CD4-positive, alpha-beta T cell treated with Interleukin-4 for 1 hour (primary cell): Measurements from ENCODE around the gene REEP3.
"Not testable (repeated sequence)": the region's sequence is repeated elsewhere in the genome, so short reads cannot be mapped to it uniquely, and the experiment has no call there.

Source experiments
- DNase-seq, 2 donors: peaks; one replicate each; pipeline ENCODE4 v3.0.0-alpha.2; 2020 to 2022

Gene REEP3, protein sequence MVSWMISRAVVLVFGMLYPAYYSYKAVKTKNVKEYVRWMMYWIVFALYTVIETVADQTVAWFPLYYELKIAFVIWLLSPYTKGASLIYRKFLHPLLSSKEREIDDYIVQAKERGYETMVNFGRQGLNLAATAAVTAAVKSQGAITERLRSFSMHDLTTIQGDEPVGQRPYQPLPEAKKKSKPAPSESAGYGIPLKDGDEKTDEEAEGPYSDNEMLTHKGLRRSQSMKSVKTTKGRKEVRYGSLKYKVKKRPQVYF

DNA sequence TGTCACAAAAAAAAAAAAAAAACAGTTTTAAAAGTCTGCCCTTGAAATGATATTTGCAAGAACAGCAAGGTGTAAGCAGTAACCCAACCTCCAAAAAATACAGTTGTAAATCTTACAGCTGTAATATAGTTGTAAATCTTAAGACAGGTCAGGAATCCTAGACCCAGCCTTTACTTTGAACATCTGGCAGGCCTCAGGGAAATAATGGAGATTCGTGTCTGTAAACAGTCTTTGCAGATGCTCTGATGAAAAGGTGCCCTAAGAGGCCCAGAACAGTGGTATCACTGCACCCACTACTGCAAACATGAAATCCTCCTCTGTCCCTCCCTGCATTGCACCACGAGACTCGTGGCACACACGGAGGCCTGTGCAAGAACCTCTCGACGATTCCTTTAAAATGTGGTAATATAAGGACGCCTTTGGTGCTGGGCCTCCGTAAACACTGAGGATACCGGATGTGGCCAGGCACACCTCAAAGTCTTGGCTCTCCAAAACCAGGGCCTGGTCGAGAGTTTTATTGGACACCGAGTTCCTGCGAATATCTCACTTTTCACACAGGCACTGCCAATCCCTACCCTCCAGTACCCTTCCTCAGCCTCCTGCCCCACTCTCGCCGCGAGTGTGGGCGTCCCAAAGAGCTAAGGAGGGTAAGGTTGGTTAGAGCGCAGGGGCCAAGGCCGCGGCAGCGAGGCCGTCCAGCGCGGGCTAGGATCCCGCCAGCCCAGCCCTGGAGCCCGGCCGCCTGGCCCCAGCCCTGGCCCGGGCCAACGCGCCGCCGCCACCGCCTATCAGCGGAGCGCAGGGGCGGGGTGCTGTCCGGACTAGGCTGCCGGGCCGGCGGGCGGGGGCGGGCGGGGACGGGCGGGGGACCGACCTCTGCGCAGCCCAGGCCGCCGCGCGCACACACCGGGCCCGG lies at the start of gene REEP3:
Gene REEP3 (plus strand): TSS at position 902 of the 916 bp plus-strand sequence. CDS start 145 bp downstream, outside the sequence.
- DNase-seq, result peak; percentile 13 to 53

DNA sequence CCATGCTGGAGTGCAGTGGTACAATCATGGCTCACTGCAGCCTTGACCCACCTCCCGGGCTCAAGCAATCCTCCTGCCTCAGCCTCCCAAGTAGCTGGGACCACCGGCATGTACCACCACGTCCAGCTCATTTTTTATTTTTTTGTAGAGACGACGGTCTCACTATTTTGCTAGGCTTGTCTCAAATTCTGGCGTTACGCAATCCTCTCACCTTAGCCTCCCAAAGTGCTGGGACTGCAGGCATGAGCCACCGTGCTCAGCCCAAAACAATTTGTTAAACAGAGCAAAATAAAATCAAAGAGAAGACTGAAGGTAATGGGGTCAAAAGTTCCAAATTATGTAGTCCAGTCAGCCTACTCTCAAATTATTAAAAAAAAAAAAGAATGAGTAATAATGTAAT lies 46.7 kb upstream of the REEP3 start:
- DNase-seq, result no peak

DNA sequence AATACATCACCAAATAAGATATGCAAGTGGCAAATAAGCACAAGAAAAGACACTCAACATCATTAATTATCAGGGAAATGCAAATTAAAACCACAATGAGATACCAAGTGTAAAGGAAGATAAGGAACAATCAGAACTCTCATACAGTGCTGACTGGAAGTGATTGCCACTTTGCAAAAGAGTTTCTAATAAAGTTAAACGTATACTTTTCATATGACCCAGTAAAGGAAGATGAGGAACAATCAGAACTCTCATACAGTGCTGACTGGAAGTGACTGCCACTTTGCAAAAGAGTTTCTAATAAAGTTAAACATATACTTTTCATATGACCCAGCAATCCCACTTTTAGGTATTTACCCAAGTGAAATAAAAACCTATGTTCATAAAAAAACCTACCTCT lies 43.3 kb upstream of the REEP3 start:
- no peak for DNase-seq

DNA sequence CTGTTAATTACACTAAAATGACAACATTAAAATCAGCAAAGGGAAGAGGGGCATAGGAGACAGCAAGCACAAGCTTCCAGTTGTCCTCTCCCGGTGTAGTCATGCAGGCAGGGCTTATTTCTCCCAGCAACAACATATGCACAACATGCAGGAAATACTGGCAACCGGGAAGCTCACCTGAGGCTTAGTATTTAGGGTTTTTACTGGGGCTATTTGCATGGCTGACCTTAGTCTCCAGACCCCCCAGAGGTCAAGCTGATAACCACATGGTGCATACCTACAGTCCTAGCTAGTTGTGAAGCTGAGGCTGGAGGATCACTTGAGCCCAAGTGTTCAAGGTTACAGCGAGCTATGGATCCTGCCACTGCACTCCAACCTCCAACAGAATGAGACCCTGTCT lies 42.6 kb upstream of the REEP3 start:
- no peak for DNase-seq

DNA sequence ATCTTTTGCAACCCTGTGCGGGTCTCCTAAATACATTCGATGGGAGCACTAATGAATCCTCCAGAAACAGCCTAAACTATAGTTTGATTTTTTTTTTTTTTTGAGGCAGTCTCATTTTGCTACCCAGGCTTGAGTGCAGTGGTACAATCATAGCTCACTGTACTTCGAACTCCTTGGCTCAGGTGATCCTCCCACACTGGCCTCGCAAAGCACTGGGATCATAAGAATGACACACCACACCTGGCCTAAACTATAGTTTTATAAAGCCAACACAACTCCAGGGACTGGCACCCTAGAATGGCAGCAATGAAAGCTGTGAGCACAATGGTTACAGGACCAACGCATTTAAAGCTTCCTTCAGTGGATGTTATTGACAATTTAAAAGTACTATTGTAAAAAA lies 41.0 kb upstream of the REEP3 start:
- no peak for DNase-seq

DNA sequence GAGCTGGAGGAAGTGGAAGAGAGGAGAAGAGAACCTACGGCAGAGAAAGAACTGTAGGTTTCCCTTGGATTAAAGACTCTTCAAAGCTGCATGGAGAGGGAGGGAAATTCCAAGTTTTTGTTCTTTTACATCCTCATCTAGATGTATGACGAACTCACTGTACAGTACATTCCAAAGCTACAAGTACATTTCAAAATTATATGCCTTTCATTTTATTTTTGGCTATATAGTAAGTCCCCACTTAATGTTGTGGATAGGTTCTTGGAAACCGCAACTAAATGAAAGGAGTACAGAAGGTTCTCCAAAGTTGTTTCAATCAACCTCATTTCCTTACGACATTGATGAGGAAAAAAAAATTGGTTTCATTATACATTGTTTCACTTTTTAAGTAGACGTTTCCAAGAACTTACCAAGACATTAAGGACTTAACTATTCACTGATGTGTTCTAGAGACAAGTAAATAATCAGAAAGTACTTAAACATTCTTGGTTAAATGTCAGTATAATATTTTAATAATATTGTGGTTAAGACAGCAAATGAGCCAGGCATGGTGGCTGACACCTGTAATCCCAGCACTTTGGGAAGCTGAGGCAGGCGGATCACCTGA lies 39.3 kb upstream of the REEP3 start:
- no peak for DNase-seq

DNA sequence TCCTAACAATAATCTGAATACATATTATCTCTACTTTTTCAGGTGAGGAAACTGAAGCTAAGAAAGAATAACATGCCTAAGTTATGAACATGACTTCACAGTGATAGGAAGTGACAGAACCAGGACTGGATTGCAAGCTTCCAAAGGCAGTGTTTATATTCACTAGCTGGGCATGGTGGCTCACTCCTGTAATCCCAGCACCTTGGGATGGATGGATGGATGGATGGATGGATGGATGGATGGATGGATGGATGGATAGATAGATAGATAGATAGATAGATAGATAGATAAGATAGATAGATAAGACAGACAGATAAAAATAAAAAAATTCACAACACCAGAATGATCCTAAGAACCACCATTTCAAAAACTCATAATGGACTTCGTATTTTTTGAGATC lies 37.2 kb upstream of the REEP3 start:
- no peak for DNase-seq

DNA sequence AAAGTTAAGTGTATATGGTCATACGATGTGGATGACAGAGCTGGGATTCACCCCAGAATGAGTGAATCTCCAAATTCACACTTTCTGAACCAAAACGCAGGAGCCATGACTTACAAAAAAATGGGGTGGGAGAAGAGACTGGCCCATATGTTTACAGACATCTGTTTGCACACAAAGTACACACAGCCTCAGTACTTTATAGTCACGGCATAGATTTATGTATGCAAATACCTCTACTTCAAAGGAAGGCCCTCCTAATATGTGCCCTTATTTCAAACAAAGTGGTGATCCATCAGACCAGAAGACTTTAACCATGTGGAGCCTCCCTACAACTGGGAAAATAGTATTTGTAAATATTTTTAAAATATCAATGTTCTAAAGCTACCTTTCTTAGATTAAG lies 33.2 kb upstream of the REEP3 start:
- DNase-seq, result no peak

DNA sequence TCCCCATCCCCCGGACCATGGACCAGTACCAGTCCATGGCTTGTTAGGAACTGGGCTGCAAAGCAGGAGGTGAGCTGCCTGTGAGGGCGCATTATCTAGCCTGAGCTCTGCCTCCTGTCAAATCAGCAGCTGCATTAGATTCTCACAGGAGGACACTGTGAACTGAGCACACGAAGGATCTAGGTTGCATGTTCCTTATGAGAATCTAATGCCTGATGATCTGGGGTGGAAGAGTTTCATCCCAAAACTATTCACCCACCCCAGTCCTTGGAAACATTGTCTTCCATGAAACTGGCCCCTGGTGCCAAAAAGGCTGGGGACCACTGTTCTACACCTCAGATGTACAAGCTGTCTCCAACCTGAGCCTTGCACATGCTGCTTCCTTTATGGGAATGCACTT lies 31.4 kb upstream of the REEP3 start:
- DNase-seq, result no peak

DNA sequence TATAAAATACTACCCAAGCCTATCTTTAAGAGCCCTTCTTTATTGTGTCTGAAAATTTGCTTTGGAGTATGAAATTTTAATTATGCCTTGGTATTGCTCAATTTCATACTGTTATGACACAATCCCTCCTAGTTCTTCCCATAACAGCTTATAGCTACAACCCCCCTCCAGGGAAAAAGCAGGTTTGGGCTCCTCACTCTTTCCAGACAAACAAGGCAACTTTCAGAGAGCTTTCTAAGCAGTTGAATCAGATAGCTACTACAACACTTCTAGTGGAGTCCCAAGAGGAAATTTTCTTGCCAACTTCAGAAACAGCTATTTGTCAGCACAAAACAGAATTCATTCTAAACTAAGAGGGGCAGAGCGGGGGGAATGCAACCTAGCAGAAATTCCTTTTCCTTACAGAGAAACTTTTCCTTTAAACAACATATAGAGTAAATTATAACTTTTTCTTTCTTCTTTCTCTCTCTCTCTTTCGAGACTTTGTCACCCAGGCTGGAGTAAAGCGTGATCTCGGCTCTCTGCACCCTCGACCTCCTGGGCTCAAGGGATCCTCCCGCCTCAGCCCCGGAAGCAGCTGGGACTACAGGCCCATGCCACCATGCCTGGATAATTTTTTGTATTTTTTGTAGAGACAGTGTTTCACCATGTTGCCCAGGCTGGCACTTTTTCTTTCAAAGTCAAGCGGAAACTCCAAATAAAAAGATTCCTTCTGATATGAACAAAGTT lies 29.4 kb upstream of the REEP3 start:
- no peak for DNase-seq

DNA sequence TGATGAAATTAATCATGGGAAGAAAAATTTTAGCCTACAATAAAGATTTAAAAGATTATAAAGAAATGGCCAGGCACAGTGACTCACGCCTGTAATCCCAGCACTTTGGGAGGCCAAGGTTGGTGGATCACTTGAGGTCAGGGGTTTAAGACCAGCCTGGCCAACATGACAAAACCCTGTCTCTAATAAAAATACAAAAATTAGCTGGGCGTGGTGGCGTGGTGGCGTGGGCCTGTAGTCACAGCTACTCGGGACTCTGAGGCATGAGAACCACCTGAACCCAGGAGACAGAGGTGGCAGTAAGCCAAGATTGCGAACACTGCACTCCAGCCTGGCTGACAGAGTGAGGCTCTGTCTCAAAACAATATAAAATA lies 28.9 kb upstream of the REEP3 start:
- DNase-seq, result not testable (repeated sequence)

DNA sequence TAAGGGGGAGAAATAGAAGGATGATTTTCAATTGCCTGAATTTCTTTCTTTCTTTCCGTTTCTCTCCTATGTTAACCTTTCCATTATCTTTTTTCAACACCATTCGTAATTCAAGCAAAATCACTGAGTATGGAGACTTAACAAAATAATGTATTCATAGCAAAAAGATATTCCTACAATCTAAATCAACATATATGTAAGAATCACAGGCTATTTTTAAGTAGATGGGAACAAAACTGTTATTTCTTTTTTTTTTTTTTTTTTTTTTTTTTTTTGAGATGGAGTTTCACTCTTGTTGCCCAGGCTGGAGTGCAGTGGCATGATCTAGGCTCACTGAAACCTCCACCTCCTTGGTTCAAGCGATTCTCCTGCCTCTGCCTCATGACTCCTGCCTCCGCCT lies 28.2 kb upstream of the REEP3 start:
- DNase-seq, result no peak

DNA sequence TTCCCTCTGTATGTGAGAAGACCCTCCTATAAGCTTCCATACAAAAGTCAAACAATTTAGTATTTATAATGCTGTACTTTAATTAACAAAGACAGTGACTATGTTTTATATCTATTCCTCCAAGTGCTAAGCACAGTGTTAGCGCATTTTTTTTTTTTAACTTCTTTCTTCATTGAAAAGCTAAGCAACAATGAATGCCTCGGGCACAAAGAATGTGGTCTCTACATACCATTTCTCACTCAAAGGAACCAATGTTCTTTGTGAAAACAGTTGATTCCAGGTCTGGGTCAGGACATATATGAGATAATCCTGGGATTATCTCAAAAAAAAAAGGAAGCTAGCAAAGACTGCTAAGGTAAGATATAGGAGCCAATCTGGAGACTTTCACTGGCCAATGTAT lies 26.2 kb upstream of the REEP3 start:
- DNase-seq, result no peak

DNA sequence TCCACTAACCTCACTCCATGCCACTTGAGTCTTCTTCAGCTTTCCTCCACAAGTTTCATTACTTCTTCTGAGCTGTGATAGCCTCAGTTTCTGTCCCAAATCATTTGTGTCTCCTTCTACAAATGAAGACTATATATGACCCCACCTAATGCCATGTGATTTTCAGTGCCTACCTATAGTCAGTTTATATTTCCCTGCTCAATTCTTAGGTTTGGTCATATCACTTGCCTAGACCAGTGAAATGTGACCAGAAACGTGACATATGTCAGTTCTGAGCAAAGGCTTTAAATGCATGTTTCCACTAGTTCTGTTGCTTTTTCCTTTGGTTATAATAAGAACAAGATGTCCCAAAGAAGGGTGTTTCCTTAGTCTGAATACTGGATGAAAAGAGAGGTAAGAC lies 24.6 kb upstream of the REEP3 start:
- DNase-seq, result no peak

DNA sequence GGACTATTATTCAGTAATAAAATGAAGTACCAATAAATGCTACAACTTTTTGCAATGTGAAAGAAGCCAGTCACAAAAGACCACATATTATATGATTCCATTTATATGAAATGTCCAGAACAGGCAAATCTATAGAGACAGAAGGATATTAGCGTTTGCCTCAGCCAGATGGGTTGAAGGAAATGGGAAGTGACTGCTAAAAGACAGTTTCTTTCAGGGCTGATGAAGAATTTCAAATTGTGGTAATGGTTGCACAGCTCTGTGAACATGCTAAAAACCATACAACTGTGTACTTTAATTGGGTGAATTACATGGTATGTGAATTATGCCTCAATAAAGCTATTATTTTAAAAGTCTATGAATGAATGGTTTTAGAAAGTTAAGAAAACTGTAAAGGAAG lies 23.9 kb upstream of the REEP3 start:
- no peak for DNase-seq

DNA sequence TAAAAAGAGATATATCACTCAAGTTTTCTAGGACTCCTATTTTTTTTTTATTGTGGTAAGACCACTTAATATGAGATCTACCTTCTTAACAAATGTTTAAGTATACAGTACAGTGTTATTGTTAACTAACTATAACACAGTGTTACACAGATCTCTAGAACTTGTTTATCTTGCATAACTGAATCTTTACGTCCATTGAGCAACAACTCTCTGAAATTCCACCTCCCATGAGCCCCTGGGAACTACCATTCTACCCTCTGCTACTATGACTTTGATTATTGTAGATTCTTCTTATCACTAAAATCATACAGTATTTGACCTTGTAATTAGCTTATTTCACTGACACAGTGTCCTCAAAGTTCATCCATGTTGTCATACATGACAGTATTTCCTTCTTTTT lies 22.5 kb upstream of the REEP3 start:
- DNase-seq, result no peak

DNA sequence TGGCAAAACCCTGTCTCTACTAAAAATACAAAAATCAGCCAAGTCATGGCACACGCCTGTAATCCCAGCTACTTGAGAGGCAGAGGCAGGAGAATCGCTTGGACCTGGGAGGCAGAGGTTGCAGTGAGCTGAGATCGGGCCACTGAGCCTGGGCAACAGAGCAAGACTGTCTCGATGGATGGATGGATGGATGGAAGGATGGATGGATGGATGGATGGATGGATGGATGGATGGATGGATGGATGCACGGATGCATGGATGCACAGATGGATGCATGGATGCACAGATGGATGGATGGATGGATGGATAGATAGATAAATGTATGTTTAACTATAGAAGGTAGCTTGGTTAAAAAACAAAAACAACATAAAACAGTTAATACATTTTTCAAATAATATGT lies 20.6 kb upstream of the REEP3 start:
- not testable (repeated sequence) for DNase-seq

DNA sequence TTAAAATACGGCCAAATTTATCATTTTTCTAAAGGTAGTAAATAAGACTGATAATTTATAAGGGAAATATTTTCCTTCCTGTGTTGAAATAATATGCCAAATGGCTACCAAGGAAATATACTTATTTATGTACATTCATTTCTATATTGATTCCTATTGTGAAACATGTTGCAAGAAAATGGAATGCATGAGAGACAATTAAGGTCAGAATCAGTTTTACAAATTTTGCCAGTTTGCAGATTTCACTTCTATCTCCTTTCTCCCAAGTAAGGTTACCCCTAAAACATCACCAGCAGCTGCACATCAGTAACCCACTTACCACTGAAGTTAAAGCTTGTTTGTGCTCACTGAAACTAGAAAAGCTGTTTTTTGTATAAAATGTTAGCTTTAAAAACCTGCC lies 19.2 kb upstream of the REEP3 start:
- DNase-seq, result no peak

DNA sequence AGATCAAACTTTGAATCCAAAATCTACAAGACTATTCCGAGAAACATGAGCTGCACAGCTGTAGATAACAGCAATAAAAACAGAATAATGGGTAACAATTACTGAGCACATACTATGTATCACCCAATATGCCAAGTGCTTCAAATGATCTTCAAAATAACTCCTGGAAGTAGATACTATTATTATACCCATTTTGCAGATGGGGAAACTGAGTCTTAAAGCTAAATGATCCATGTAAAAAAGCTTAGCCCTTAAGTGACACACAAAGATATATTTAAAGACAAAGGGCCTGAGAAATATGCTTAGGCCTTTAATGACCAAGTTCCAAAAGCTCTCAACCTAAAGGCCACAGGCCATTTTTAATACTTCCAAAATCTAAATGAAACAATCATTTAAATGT lies 18.4 kb upstream of the REEP3 start:
- DNase-seq, result no peak

DNA sequence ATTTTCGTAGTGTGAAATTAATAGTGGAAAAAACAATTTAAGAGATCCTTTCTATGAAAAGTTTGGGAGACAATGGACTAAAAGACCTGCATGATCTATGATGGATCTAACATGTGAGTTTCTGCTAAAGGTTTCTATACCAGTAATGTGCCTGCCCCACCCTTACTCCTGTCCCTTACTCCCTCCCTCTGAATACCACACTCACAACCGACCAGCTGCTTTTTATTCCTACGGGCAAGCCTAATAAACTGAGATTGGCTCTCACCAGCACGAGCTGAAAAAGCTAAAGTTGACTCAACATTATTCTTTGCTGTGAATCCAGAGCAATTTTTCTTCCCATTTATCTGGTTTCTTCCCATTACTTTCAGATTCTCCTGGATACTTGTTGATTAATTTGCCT lies 17.8 kb upstream of the REEP3 start:
- no peak for DNase-seq

DNA sequence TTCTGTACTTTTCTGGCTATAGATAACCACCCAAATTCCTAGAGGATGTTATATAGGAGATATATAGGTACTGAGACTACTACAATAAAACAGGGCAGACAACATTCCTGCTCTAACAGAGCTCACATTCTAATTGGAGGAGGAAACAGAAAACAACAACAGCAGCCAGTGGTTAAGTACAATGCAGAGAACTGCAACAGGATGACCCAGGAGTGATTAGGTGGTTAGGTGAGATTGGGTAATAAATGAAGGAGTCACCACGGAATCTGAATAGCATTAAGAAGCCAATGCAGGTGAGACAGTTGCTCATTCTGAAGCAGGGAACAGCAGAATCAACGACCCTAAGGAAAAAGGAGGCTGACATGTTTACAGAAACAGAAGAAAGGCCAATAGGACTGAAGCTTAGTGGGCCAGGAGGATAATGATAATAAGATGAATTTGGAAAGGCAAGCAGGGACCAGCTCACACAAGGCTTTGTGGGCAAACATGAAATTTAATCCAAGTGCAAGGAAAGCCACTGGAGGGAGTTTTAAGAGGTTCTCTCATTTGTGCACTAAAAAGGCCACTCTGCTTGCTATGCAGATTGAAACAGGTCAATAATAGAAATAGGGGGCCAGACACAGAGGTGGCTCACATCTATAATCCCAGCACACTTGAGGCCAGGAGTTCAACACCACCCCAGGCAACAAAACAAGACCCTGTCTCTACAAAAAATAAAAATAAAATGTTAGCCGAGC lies 16.9 kb upstream of the REEP3 start:
- DNase-seq, result no peak

DNA sequence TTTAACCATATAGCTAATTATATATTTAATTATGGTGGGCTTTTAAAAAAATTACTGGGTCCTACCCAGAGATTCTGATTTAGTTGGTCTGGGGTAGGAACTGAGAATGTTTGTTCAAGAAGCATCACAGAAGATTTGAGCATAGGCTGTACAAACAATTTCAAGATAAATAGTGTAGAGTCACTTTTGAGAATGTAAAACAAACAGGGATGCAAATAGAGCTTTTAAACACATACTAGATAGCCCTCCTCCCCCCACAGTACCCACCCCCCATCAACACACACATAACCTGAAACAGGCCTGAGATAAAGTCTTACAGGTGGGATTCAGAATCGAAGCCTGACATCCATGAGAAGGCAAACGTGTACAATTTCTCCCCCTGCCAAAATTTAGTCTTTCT lies 15.6 kb upstream of the REEP3 start:
- DNase-seq, result no peak

DNA sequence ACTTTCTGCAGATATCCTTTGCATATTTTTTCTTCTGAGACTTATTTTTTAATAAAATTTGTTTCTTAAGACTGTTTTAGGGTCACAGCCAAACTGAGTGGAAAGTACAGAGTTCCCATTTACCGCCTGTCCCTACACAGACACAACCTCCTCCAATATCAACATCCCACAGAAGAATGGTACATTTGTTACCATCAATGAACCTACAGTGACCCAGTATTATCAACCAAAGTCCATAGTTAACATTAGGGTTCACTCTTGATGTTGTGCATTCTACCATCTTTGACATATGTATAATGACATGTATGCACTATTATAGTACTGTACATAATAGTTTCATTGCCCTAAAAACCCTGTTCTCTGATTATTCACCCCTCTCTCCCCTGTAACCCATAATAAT lies 14.6 kb upstream of the REEP3 start:
- no peak for DNase-seq
